Lung (tissue), 12 donors: Measurements from ENCODE around the gene PDZD8. TPM values are rescaled to one million over a fixed set of nuclear protein-coding genes. Genes with fewer than 3 reads are reported as not detected.
"Not testable (repeated sequence)": the region's sequence is repeated elsewhere in the genome, so short reads cannot be mapped to it uniquely, and the experiment has no call there.

Experiments
- ATAC-seq: fragments of 200-7000 bp; cut with Tn5 transposase; one replicate; pipeline ENCODE4 v1.9.1; 2020; ENCODE audit warnings: moderate number of reproducible peaks; ENCODE audit not compliant: insufficient read depth, low FRiP score
- DNase-seq, 3 donors: peaks; one replicate each; pipeline ENCODE4 v3.0.0-alpha.2; 2013 to 2017
- H3K27ac ChIP-seq, 2 donors: one replicate each; pipeline ENCODE4 v1.5.1; 2013; ENCODE audit warnings: mild to moderate bottlenecking in 2 of 2, moderate library complexity in 2 of 2, control low read depth in 1 of 2, inconsistent platforms in 1 of 2, low read depth in 1 of 2, low read length in 1 of 2
- H3K27me3 ChIP-seq, 3 donors: one replicate each; pipeline ENCODE4 v1.5.1; 2013; ENCODE audit warnings: low read length in 2 of 3; ENCODE audit not compliant: control insufficient read depth in 3 of 3, insufficient read depth in 3 of 3
- H3K36me3 ChIP-seq, 4 donors: one replicate each; pipeline ENCODE4 v1.5.1; 2013; ENCODE audit warnings: low read length in 4 of 4, mild to moderate bottlenecking in 1 of 4, moderate library complexity in 1 of 4; ENCODE audit not compliant: control insufficient read depth in 4 of 4, insufficient read depth in 4 of 4
- H3K4me1 ChIP-seq, 5 donors: one replicate each; pipeline ENCODE4 v1.5.1; 2013; ENCODE audit warnings: low read length in 5 of 5, mild to moderate bottlenecking in 2 of 5, moderate library complexity in 1 of 5; ENCODE audit not compliant: control insufficient read depth in 5 of 5, insufficient read depth in 5 of 5
- H3K4me3 ChIP-seq: one replicate; pipeline ENCODE4 v1.5.1; 2013; ENCODE audit warnings: mild to moderate bottlenecking, control low read depth, moderate library complexity
- H3K9ac ChIP-seq, 2 donors: one replicate each; pipeline ENCODE4 v1.5.1; 2013; ENCODE audit warnings: low read length in 2 of 2, control low read depth in 1 of 2; ENCODE audit not compliant: insufficient read depth in 1 of 2
- H3K9me3 ChIP-seq, 4 donors: one replicate each; pipeline ENCODE4 v1.5.1; 2013; ENCODE audit warnings: low read length in 3 of 4, mild to moderate bottlenecking in 1 of 4, moderate library complexity in 1 of 4; ENCODE audit not compliant: control insufficient read depth in 4 of 4, insufficient read depth in 3 of 4
- CTCF ChIP-seq: IDR thresholded peaks from 2 replicates; pipeline ENCODE4 v1.5.1; 2012; ENCODE audit warnings: mild to moderate bottlenecking; ENCODE audit errors: control extremely low read depth, extremely low read depth
- WGBS, 2 donors: extraction: QIAGEN DNeasy Blood & Tissue Kit; methylation state at CpG; one replicate each; pipeline ENCODE4 v1.1.7; 2013; 5-methylcytosine and 5-hydroxymethylcytosine counted together
- polyA plus RNA-seq, 2 donors: library from polyadenylated mRNA; stranded (reverse); fragments of 200-250 nt; gene quantifications; one replicate each; pipeline ENCODE4 v1.2.1, GENCODE V29; 2013
- total RNA-seq, 2 donors: library from RNA; depleted of rRNA in 1 of 2; stranded (reverse); fragments of >200 nt in 1 of 2; gene quantifications; one replicate each; pipeline ENCODE4 v1.2.1, GENCODE V29; 2014 to 2021
- donor health status: control.
- donor health status: control.
- donor health status: Bipolar disorder and iron deficiency.
- donor health status: healthy.
- donor health status: DM: yes; HTN: yes; CAD: no.

The PDZD8 gene
- total and polyA plus RNA-seq, 4 donors, result 3.7 to 32.0 (median 19.3) TPM

- 86 to 91% methylated on average over 8 of the region's 8 CpGs for WGBS, 2 donors
- ATAC-seq, result no peak
- Histone ChIP-seq H3K4me1 (peaks cover 0 to 5% (median 0%) of the 10 kb centered on the region in 5 donors), H3K9me3 (peaks cover 0 to 1% (median 0%) of the 10 kb centered on the region in 4 donors), H3K4me3 (no peak overlapping the region), H3K27ac (no peak overlapping the region), H3K9ac (no peak overlapping the region), H3K36me3 (no peaks in the 10 kb centered on the region), H3K27me3 (peaks cover 11 to 43% (median 28%) of the 10 kb centered on the region in 3 donors)
- TF ChIP-seq CTCF, result no peak
- DNase-seq, result no peak
These were observed 136.2 kb downstream of the PDZD8 start for GRCh38 chr10:117239051-117239450.

- TF ChIP-seq CTCF, result no peak
- H3K27me3 ChIP-seq, result peaks cover 11 to 37% (median 24%) of the 10 kb centered on the region in 3 donors
- DNase-seq (no peak), ATAC-seq (no peak)
- H3K9ac ChIP-seq, result no peak overlapping the region
- no peaks in the 10 kb centered on the region for H3K36me3 ChIP-seq
- 63 to 71% methylated on average over 5 of the region's 5 CpGs for WGBS, 2 donors
- H3K4me1 ChIP-seq, result peaks cover 0 to 5% (median 0%) of the 10 kb centered on the region in 5 donors
- no peak overlapping the region for H3K27ac ChIP-seq
- H3K9me3 ChIP-seq, result peaks cover 0 to 1% (median 0%) of the 10 kb centered on the region in 4 donors
- H3K4me3 ChIP-seq, result no peak overlapping the region
These were observed 137.7 kb downstream of the PDZD8 start for GRCh38 chr10:117237401-117237991.

GRCh38 chr10:117230107-117230506 is 145.1 kb downstream of the PDZD8 start:
- DNase-seq, H3K27ac ChIP-seq, H3K36me3 ChIP-seq, H3K4me1 ChIP-seq, H3K4me3 ChIP-seq, H3K27me3 ChIP-seq, ATAC-seq, H3K9me3 ChIP-seq, H3K9ac ChIP-seq: not testable (repeated sequence)
- 93% methylated on average over 4 of the region's 4 CpGs for WGBS, 2 donors

GRCh38 chr10:117228210-117228609 is 147.0 kb downstream of the PDZD8 start:
- no peaks in the 10 kb centered on the region for H3K4me1 ChIP-seq
- H3K27ac ChIP-seq, result no peak overlapping the region
- TF ChIP-seq CTCF, result no peak
- DNase-seq (no peak), ATAC-seq (no peak)
- no peak overlapping the region for H3K9ac ChIP-seq
- H3K9me3 ChIP-seq, result peaks cover 0 to 1% (median 0%) of the 10 kb centered on the region in 4 donors
- peaks cover 0 to 5% (median 3%) of the 10 kb centered on the region in 3 donors for H3K27me3 ChIP-seq
- no peak overlapping the region for H3K4me3 ChIP-seq
- H3K36me3 ChIP-seq, result no peaks in the 10 kb centered on the region

Other genes with a start within 250 kb of the PDZD8 start
- gene VAX1, start 237.2 kb downstream of the PDZD8 start, total RNA-seq, result not detected
- gene VAX1, start 237.2 kb downstream of the PDZD8 start, polyA plus RNA-seq, result not detected
- gene KCNK18, start 178.0 kb downstream of the PDZD8 start, total RNA-seq, result not detected
- not detected for gene KCNK18, start 178.0 kb downstream of the PDZD8 start, polyA plus RNA-seq
- gene SLC18A2, start 134.3 kb downstream of the PDZD8 start, total RNA-seq, result 1 to 10 TPM in 1 of 2 donors, under 1 TPM in 1; 0.71 to 3.7 TPM
- gene SLC18A2, start 134.3 kb downstream of the PDZD8 start, polyA plus RNA-seq, result under 1 TPM; 0.21 to 0.59 TPM
- gene EMX2, start 167.3 kb upstream of the PDZD8 start, total RNA-seq, result under 1 TPM in 1 of 2 donors, not detected in 1; 0.37 TPM
- not detected for gene EMX2, start 167.3 kb upstream of the PDZD8 start, polyA plus RNA-seq